GM18511 (cell line): Measurements from ENCODE around the gene GOLGA2.

Experiments
- ATAC-seq: cut with Tn5 transposase; IDR thresholded peaks from one replicate; pipeline ENCODE4 v1.9.1; 2021; ENCODE audit warnings: mild to moderate bottlenecking, moderate library complexity; ENCODE audit not compliant: unreplicated experiment

GOLGA2 gene

GRCh38 chr9:128216781-128217553, 58.8 kb downstream of the GOLGA2 start:
- ATAC-seq: no peak

- no peak for ATAC-seq
Measured at GRCh38 chr9:128215491-128216409, 60.1 kb downstream of the GOLGA2 start.

- ATAC-seq: no peak
Measured at GRCh38 chr9:128214571-128215490, 61.0 kb downstream of the GOLGA2 start.

- no peak for ATAC-seq
Measured at GRCh38 chr9:128213746-128214497, 61.9 kb downstream of the GOLGA2 start.

GRCh38 chr9:128211981-128212281, 63.9 kb downstream of the GOLGA2 start:
- no peak for ATAC-seq

GRCh38 chr9:128211186-128211980, 64.4 kb downstream of the GOLGA2 start:
- no peak for ATAC-seq

GRCh38 chr9:128208946-128209669, 66.7 kb downstream of the GOLGA2 start:
- ATAC-seq: no peak

GRCh38 chr9:128208386-128208785, 67.4 kb downstream of the GOLGA2 start:
- no peak for ATAC-seq

GRCh38 chr9:128206916-128207910, 68.6 kb downstream of the GOLGA2 start:
- no peak for ATAC-seq

GRCh38 chr9:128206484-128206883, 69.3 kb downstream of the GOLGA2 start:
- ATAC-seq: no peak
